Panc1 (cell line): ENCODE measurements around the gene UNC45B. TPM values are rescaled to one million over a fixed set of nuclear protein-coding genes. Genes with fewer than 3 reads are reported as not detected.

Experiments
- ATAC-seq: fragments of 200-7000 bp; cut with Tn5 transposase; 2 replicates; pipeline ENCODE4 v1.9.1; 2020; ENCODE audit warnings: mild to moderate bottlenecking, moderate library complexity
- BruUV-seq: library from RNA; stranded (reverse); fragments of 400-500 nt; replicated peaks from 2 replicates; lab custom pipeline; 2021; lab: Mats Ljungman, UMichigan
- CTCF ChIA-PET: fragments of 300-600 bp; sonication (Branson Sonifier 250); formaldehyde crosslinking; loops from one replicate; lab custom pipeline; 2022; ENCODE audit warnings: antibody characterized with exemption; lab: Charles Lee
- POLR2A ChIA-PET: fragments of 300-600 bp; sonication (Branson Sonifier 250); formaldehyde crosslinking; loops from one replicate; lab custom pipeline; 2022; ENCODE audit warnings: antibody characterized with exemption; lab: Charles Lee
- DNase-seq: peaks from one replicate; pipeline ENCODE4 v3.0.0-alpha.2; 2010; ENCODE audit warnings: low read depth, low spot score
- H3K27ac ChIP-seq: 2 replicates; pipeline ENCODE4 v1.5.1; 2011; ENCODE audit warnings: mild to moderate bottlenecking, low read length, inconsistent platforms
- H3K27me3 ChIP-seq: fragments of 200-500 bp; sonication (Bioruptor generic); 2 replicates; pipeline ENCODE4 v1.6.0; 2014; ENCODE audit warnings: low read length, inconsistent platforms; ENCODE audit not compliant: control insufficient read depth, insufficient read depth
- H3K36me3 ChIP-seq: fragments of 200-500 bp; sonication (Bioruptor generic); 2 replicates; pipeline ENCODE4 v1.5.1; 2014; ENCODE audit warnings: inconsistent platforms, mild to moderate bottlenecking, low read length, moderate library complexity; ENCODE audit not compliant: control insufficient read depth, insufficient read depth
- H3K4me1 ChIP-seq: 2 replicates; pipeline ENCODE4 v1.5.1; 2011; ENCODE audit warnings: inconsistent platforms, mild to moderate bottlenecking, low read length, moderate library complexity; ENCODE audit not compliant: control insufficient read depth, insufficient read depth
- H3K4me3 ChIP-seq, 2 experiments: 2 replicates each; pipeline ENCODE4 v1.5.1; 2011 to 2012; ENCODE audit warnings: low read depth in 2 of 2, low read length in 2 of 2, mild to moderate bottlenecking in 2 of 2, inconsistent platforms in 1 of 2, moderate library complexity in 1 of 2
- H3K9me3 ChIP-seq: fragments of 200-500 bp; sonication (Bioruptor generic); 2 replicates; pipeline ENCODE4 v1.5.1; 2014; ENCODE audit warnings: low read depth, mild to moderate bottlenecking, inconsistent platforms, low read length, moderate library complexity; ENCODE audit not compliant: control insufficient read depth, insufficient read depth
- POLR2AphosphoS5 ChIP-seq: IDR thresholded peaks from 2 replicates; pipeline ENCODE4 v1.6.1; 2012; ENCODE audit warnings: mild to moderate bottlenecking, low read depth, low read length, moderate library complexity
- SIN3A ChIP-seq: IDR thresholded peaks from 2 replicates; pipeline ENCODE4 v1.6.1; 2012; ENCODE audit warnings: low read depth, mild to moderate bottlenecking, low read length, moderate library complexity, borderline replicate concordance; ENCODE audit not compliant: insufficient read depth
- TCF7L2 ChIP-seq: IDR thresholded peaks from 2 replicates; pipeline ENCODE4 v1.6.1; 2011; ENCODE audit warnings: mild to moderate bottlenecking, low read depth, low read length, inconsistent platforms
- in situ Hi-C: cut with HindIII; loops from 2 replicates; pipeline ENCODE4 v1.10.0; 2016; ENCODE audit warnings: low sequenced_read_pairs, low pct_unique_long_range_greater_than_20kb
- intact Hi-C: fragments of 100-400 bp; cut with micrococcal nuclease; formaldehyde crosslinking; loops from one replicate; pipeline ENCODE4 v1.10.0; 2022; ENCODE audit not compliant: unreplicated experiment
- total RNA-seq: library from RNA; stranded (reverse); gene quantifications from one replicate; pipeline ENCODE4 v1.2.1, GENCODE V29; 2021; ENCODE audit not compliant: unreplicated experiment
- TF ChIP-seq, protein P1 (sequence below), 2 experiments: IDR thresholded peaks; 2 replicates each; pipeline ENCODE4 v1.6.1; 2011 to 2012; ENCODE audit warnings: low read depth in 2 of 2, control low read depth in 1 of 2, low read length in 1 of 2, mild to moderate bottlenecking in 1 of 2, moderate library complexity in 1 of 2; ENCODE audit not compliant: insufficient read depth in 1 of 2
- TF ChIP-seq, protein P2 (sequence below): fragments of 450-650 bp; IDR thresholded peaks from 2 replicates; pipeline ENCODE4 v1.5.1; 2017; ENCODE audit warnings: mild to moderate bottlenecking

UNC45B gene
- total RNA-seq, 1 experiment from 2014 or later: not detected

DNA sequence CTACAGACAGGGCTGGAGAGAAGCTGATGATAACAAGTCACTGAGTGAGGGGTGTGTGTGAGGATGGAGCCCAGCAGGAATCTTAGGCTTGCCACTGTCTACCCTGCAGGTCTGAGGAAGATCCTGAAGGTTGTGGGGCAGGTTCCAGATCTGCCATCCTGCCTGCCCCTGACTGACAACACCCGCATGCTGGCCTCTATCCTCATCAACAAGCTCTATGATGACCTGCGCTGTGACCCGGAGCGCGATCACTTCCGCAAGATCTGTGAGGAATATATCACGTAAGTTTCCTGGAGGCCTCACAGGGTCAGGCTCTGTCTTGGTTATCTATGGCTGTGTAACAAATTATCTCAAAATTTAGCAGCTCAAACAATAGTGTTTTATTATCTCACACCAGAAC is 16.3 kb downstream of the UNC45B start:
- no peak for ATAC-seq
- POLR2A ChIA-PET: no interaction called here
- intact Hi-C loops: no loop called here

DNA sequence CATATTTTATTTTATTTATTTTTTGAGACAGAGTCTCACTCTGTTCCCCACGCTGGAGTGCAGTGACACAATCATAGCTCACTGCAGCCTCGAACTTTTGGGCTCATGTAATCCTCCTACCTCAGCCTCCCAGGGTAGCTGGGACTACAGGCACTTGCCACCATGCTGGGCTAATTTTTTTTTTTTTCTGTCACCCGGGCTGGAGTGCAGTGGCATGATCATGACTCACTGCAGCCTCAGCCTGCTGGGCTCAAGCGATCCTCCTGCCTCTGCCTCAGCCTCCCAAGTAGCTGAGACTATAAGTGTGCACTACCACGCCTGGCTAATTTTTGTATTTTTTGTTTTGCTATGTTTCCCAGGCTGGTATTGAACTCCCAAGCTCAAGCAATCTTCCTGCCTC is 17.1 kb downstream of the UNC45B start:
- H3K36me3 ChIP-seq: no peaks in the 10 kb centered on the region
- POLR2A ChIA-PET: no interaction called here
- TF ChIP-seq SIN3A: no peak
- TF ChIP-seq, protein P1, sequence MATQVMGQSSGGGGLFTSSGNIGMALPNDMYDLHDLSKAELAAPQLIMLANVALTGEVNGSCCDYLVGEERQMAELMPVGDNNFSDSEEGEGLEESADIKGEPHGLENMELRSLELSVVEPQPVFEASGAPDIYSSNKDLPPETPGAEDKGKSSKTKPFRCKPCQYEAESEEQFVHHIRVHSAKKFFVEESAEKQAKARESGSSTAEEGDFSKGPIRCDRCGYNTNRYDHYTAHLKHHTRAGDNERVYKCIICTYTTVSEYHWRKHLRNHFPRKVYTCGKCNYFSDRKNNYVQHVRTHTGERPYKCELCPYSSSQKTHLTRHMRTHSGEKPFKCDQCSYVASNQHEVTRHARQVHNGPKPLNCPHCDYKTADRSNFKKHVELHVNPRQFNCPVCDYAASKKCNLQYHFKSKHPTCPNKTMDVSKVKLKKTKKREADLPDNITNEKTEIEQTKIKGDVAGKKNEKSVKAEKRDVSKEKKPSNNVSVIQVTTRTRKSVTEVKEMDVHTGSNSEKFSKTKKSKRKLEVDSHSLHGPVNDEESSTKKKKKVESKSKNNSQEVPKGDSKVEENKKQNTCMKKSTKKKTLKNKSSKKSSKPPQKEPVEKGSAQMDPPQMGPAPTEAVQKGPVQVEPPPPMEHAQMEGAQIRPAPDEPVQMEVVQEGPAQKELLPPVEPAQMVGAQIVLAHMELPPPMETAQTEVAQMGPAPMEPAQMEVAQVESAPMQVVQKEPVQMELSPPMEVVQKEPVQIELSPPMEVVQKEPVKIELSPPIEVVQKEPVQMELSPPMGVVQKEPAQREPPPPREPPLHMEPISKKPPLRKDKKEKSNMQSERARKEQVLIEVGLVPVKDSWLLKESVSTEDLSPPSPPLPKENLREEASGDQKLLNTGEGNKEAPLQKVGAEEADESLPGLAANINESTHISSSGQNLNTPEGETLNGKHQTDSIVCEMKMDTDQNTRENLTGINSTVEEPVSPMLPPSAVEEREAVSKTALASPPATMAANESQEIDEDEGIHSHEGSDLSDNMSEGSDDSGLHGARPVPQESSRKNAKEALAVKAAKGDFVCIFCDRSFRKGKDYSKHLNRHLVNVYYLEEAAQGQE (IDR thresholded peaks at IDR 0.05; ENCODE audit: insufficient read depth in 1 of 2, low read depth in 2 of 2, low read length in 1 of 2): no peak
- no peak for TF ChIP-seq POLR2AphosphoS5
- no peak for TF ChIP-seq TCF7L2
- H3K27ac ChIP-seq: no peak overlapping the region
- CTCF ChIA-PET: interaction anchor here (0.6 kb wide), 1 partner anchor 418 kb away, joined by 3 read pairs; no protein-coding TSS in a partner anchor
- DNase-seq (no peak), ATAC-seq (no peak)
- H3K4me3 ChIP-seq: no peak overlapping the region
- no peaks in the 10 kb centered on the region for H3K4me1 ChIP-seq
- intact Hi-C loops (no loop called here), in situ Hi-C loops (no loop called here)
- H3K27me3 ChIP-seq: peaks cover 5% of the 10 kb centered on the region; the same call in 1 of the 2 replicates
- BruUV-seq: no TSS peak
- no peaks in the 10 kb centered on the region for H3K9me3 ChIP-seq

More for the DNA sequence above, 16.3 kb downstream of the UNC45B start:
- no peaks in the 10 kb centered on the region for H3K4me1 ChIP-seq
- H3K36me3 ChIP-seq: no peaks in the 10 kb centered on the region
- in situ Hi-C loops: no loop called here
- CTCF ChIA-PET: no interaction called here
- TF ChIP-seq POLR2AphosphoS5 (no peak), TCF7L2 (no peak), SIN3A (no peak)
- TF ChIP-seq, protein P1 (IDR thresholded peaks at IDR 0.05; ENCODE audit: insufficient read depth in 1 of 2, low read depth in 2 of 2, low read length in 1 of 2): no peak
- H3K9me3 ChIP-seq: no peaks in the 10 kb centered on the region
- H3K27me3 ChIP-seq: peaks cover 5% of the 10 kb centered on the region; the same call in 1 of the 2 replicates
- DNase-seq: no peak
- no peak overlapping the region for H3K27ac ChIP-seq
- BruUV-seq: no TSS peak
- no peak overlapping the region for H3K4me3 ChIP-seq

DNA sequence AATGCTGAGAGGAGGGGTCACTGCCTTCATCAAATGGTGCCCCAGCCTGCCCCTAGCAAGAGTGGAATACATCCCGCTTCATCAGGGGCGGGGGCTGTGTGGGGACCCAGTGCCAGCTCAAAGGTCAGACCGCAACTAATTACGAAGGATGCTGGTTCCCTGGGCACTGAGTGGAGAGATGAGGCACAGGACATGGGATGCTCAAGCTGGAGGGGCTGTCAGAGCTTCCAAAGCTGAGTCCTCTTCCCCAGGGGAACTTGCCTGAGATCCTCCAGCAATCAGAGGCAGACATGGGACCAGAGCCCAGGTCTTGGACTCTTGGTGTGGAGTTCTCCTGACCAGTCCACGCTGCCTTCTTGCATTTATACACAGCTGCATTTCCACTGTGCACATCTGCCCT is 18.9 kb downstream of the UNC45B start:
- intact Hi-C loops: no loop called here
- no peaks in the 10 kb centered on the region for H3K4me1 ChIP-seq
- no peak overlapping the region for H3K4me3 ChIP-seq
- no TSS peak for BruUV-seq
- in situ Hi-C loops: no loop called here
- 0 out of 2 replicates have a peak, but pooled peaks cover 3% of the 10 kb centered on the region for H3K27me3 ChIP-seq
- no peak overlapping the region for H3K27ac ChIP-seq
- H3K36me3 ChIP-seq: no peaks in the 10 kb centered on the region
- no peak for ATAC-seq
- DNase-seq: no peak
- no peaks in the 10 kb centered on the region for H3K9me3 ChIP-seq
- ChIA-PET CTCF (no interaction called here), POLR2A (interaction anchor here (0.7 kb wide), 1 partner anchor 48 kb away, joined by 8 read pairs; no protein-coding TSS in a partner anchor)
- TF ChIP-seq SIN3A (no peak), POLR2AphosphoS5 (no peak), TCF7L2 (no peak)
- TF ChIP-seq, protein P1 (IDR thresholded peaks at IDR 0.05; ENCODE audit: insufficient read depth in 1 of 2, low read depth in 2 of 2, low read length in 1 of 2): no peak
- TF ChIP-seq, protein P2, sequence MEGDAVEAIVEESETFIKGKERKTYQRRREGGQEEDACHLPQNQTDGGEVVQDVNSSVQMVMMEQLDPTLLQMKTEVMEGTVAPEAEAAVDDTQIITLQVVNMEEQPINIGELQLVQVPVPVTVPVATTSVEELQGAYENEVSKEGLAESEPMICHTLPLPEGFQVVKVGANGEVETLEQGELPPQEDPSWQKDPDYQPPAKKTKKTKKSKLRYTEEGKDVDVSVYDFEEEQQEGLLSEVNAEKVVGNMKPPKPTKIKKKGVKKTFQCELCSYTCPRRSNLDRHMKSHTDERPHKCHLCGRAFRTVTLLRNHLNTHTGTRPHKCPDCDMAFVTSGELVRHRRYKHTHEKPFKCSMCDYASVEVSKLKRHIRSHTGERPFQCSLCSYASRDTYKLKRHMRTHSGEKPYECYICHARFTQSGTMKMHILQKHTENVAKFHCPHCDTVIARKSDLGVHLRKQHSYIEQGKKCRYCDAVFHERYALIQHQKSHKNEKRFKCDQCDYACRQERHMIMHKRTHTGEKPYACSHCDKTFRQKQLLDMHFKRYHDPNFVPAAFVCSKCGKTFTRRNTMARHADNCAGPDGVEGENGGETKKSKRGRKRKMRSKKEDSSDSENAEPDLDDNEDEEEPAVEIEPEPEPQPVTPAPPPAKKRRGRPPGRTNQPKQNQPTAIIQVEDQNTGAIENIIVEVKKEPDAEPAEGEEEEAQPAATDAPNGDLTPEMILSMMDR: no peak
